Measurements from ENCODE around the gene ZDHHC13.

DNA sequence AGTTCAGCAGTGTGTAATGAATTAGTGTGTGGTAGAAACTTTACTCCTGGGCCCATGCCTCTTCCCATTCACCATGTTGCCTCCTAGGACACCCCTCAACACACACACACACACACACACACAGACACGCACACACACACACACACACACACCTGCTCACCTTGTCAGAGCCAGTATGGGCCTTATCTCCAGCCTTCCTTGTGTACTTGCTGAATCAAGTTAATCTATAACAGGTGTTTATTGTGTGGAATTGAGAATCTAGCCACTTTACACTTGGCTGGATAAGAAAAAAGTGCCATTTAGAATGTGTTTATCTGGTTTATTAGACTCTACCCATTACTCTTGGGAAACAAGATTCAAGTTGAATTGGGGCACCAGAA is 14.5 kb upstream of the ZDHHC13 start:
- TF ChIP-seq, protein P1, sequence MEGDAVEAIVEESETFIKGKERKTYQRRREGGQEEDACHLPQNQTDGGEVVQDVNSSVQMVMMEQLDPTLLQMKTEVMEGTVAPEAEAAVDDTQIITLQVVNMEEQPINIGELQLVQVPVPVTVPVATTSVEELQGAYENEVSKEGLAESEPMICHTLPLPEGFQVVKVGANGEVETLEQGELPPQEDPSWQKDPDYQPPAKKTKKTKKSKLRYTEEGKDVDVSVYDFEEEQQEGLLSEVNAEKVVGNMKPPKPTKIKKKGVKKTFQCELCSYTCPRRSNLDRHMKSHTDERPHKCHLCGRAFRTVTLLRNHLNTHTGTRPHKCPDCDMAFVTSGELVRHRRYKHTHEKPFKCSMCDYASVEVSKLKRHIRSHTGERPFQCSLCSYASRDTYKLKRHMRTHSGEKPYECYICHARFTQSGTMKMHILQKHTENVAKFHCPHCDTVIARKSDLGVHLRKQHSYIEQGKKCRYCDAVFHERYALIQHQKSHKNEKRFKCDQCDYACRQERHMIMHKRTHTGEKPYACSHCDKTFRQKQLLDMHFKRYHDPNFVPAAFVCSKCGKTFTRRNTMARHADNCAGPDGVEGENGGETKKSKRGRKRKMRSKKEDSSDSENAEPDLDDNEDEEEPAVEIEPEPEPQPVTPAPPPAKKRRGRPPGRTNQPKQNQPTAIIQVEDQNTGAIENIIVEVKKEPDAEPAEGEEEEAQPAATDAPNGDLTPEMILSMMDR (IDR thresholded peaks at IDR 0.05; ENCODE audit: low read depth, low read length, missing input control) = no peak
- TF ChIP-seq RAD21 (IDR thresholded peaks at IDR 0.05) (no peak), GABPA (IDR thresholded peaks at IDR 0.05 in 1 of 2, conservative IDR thresholded peaks at IDR 0.05 in 1 of 2) (no peak), TAF1 (conservative IDR thresholded peaks at IDR 0.05) (no peak), SP1 (IDR thresholded peaks at IDR 0.05) (no peak)
- TF ChIP-seq, protein P2, sequence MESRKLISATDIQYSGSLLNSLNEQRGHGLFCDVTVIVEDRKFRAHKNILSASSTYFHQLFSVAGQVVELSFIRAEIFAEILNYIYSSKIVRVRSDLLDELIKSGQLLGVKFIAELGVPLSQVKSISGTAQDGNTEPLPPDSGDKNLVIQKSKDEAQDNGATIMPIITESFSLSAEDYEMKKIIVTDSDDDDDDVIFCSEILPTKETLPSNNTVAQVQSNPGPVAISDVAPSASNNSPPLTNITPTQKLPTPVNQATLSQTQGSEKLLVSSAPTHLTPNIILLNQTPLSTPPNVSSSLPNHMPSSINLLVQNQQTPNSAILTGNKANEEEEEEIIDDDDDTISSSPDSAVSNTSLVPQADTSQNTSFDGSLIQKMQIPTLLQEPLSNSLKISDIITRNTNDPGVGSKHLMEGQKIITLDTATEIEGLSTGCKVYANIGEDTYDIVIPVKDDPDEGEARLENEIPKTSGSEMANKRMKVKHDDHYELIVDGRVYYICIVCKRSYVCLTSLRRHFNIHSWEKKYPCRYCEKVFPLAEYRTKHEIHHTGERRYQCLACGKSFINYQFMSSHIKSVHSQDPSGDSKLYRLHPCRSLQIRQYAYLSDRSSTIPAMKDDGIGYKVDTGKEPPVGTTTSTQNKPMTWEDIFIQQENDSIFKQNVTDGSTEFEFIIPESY (IDR thresholded peaks at IDR 0.05) = no peak
